Measurements from ENCODE around the gene SARM1. TPM values are rescaled to one million over a fixed set of nuclear protein-coding genes. Genes with fewer than 3 reads are reported as not detected.

Gene SARM1
- total RNA-seq, 1 donor from 2014 or later, result 8.6 TPM

DNA sequence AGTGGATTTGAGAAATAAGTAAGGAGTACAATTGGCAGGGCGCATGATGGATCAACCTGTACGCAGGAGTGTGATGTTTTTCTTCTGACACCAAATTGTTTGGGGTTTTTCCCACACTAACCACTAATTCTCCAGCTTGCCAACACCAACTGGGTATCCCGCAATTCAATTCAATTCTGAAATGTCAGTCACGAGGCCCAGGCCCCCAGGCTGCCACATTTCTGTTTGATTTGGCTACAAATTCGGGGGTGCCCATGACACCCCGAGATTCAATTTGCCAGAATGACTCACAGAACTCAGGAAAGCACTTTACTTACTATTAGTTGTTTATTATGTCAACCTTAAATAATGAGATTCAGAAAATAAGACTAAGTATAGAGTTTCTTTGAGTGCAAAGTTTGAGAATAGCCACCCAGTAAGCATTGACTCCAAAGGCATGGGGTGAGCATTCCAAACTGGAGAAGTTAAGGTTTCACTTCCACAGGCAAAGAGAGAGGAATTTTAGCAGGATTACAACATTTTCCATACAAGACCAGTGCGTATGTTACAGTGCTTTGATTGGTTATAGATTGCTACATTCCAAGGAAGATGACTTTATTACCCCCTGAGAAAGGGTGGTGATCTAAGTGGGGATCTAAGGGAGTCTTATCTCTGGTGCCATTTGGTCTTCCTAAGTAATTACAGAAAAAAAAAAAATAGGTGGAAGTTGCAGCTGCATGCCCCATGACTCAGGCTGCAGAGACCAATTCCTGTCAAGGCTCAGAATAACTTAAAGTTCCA is 23.0 kb downstream of the SARM1 start:
- DNase-seq (ENCODE audit: low read depth), result no peak

DNA sequence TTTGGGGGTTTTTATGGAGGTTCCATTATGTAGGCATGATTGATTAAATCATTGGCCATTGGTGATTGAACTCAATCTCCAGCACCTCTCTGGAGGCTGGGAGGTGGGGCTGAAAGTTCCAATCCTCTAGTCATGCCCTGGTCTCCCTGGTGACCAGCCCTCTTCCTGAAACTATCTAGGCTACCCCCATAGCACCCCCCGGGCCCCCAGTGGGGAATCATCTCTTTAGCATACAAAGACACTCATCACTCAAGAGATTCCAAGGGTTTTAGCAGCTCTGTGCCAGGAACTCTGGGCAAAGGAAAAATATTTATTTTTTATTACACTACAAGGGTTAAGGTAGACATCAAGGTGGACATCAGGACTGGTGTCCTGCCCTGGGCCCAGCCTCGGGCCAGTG is 23.9 kb downstream of the SARM1 start:
- DNase-seq (ENCODE audit: low read depth), result no peak

DNA sequence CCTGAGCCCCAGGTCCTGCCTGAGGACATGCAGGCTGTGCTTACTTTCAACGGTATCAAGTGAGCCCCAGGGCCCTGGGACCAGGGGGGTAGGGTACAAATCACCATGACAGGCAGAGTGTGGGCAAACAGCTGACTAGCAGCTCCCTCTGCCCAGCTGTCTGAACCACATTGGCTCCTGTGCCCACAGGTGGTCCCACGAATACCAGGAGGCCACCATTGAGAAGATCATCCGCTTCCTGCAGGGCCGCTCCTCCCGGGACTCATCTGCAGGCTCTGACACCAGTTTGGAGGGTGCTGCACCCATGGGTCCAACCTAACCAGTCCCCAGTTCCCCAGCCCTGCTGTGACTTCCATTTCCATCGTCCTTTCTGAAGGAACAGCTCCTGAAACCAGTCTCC is 24.5 kb downstream of the SARM1 start:
- DNase-seq (ENCODE audit: low read depth), result peak; percentile 63

DNA sequence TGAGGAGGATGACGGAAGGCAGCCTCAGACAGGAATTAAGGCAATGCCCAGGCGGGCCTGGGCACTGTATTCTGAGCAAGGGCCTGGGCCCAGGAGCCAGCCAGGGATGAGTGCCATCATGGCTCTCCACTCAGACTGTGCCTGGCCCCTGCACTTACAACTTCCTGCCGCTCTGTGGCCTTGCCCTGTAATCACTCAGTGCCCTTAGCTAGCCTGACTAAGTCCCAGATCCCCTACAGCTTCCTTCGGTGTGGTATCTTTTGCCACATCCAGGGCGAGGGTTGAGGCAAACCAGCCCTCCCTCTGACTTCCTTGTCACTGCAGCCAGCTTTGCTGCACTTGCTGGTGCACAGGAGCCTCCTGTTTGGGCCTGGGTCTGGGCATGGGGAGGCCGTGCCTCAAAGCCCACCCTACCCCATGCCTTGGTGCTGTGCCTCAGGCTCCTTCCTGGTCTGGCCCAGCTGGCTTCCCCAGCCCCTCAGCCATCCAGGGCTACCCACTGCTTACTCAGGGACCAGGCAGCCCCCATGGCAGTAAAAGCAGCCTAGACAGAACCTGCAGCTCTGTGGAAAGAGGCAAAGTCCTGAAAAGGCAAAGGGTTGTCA is 25.2 kb downstream of the SARM1 start:
- DNase-seq (ENCODE audit: low read depth), result no peak

DNA sequence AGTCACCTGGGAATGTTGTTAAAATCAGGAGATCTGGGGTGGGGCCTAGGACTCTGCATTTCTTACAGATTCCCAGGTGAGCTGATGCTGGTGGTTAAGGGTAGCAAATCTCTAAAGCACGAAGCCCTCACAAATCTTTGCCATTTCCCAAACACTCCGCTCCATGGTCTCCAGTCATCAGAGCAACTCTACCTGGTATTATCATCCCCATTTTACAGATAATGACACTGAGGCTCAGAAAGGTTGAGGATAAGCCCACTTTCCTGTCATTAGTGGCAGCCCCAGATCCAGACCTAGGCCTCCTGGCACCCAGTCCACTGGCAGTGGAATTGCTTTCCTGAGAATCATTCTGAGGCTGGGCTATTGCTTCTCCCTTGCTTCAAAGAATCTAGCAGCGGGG is 25.8 kb downstream of the SARM1 start:
- DNase-seq (ENCODE audit: low read depth), result no peak

DNA sequence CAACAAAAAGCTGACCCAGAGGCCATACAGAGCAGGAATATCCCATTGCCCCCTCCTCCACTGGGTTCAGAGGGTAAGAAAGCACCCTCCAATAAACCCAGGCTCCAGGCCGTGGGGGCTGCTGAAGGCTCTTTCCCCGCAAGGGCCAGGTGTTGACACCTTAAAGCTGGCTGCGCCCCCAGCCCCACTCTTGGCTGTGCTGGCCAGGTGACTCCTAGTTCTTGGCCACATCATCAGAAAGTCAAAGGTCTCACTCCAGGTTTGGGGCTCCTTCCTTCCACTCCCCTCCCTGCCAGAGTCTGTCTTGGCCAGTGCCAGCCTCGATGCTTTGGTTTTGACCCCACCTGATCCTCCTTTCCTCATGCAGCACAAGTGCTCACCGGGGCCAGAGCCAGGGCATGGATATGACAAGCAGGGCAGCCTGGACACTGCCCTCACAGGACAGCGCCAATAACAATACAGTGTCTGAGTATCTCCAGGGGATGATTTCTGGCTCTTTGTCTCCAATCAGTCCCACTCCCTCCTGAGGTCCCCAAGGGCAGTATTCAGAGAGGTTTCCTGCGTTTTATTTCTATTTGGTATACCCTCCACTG is 26.3 kb downstream of the SARM1 start:
- DNase-seq (ENCODE audit: low read depth), result no peak

DNA sequence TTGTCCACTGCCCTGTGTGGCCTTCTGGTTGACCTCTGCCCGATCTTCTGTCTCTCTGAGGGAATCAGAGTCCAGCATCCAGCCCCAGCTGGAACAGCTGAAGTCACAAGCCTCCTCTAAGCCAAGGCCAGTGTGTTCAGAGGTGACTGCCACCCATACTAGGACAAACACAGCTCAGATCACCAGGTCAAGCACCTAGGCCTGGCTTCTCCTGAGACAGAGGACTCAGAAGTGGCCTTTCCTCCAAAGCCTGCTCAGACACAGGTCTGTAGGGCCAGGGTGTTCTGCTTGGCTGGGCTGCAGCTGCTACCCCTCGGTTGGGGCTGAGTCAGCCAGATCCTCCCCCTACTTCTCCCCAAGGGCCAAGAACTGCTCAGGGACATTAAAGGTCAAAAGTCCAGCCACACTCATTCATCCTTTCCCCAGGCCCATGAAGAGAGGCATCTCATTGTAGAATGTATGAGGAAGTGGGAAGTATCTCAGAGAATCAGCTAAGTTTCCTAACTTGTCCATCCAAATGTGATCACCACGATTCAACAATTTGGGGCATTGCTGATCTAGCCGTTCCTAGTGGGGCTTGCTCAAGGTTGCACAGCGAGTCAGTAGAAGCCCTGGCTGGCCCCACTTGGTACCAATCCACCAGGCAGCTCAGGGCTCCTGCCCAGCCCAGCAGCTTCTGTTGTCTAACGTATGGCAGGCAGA is 26.9 kb downstream of the SARM1 start:
- DNase-seq (ENCODE audit: low read depth), result peak; percentile 42

DNA sequence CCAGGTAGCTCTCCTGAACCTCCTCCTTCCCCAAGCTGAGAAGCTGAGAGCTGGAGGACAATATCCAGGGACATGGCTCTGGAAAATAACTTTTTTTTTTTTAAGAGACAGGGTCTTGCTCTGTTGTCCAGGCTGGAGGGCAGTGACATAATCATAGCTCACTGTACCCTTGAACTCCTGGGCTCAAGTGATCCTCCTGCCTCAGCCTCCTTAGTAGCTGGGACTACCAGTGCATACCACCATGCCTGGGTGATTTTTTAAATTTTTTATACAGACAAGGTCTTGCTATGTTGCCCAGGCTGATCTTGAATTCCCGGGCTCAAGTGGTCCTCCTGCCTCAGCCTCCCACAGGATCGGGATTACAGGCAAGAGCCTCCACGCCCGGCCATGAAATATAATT is 28.3 kb downstream of the SARM1 start:
- no peak for DNase-seq (ENCODE audit: low read depth)

DNA sequence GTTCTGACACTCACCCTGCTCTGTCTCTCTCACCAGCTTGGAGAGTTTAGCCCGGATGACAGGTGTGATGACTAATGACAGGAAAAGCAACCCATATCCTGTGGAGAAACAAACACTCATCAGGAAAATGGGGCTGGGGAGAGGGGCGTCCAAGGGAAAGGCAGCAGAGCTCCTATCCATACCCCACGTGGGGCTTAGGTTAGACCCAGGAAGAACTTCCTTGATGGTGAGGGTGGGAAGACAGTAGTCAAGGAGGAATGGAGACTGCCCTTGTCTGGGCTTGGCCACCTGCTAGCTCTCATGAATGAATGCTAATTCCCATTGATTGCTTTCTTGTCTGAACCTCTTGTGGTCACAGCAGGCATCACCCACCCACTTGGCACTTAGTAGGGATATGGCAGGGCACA is 30.7 kb downstream of the SARM1 start:
- DNase-seq (ENCODE audit: low read depth), result no peak

DNA sequence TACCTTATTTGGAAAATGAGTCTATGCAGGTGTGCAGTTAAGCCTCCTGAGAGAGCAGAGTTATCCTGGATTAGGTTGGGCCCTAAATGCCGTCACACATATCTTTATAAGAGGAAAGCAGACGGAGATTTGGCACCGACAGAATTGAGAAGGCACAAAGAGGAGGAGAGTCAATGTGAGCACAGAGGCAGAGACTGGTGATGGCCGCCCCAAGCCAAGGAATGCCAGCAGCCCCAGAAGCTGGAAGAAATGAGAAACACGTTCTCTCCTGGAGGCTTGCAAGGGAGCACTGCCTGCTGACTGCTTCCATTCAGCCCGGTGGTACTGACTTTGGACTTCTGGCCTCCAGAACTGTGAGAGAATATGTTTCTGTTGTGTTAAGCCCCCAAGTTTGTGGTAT is 31.4 kb downstream of the SARM1 start:
- no peak for DNase-seq (ENCODE audit: low read depth)

DNA sequence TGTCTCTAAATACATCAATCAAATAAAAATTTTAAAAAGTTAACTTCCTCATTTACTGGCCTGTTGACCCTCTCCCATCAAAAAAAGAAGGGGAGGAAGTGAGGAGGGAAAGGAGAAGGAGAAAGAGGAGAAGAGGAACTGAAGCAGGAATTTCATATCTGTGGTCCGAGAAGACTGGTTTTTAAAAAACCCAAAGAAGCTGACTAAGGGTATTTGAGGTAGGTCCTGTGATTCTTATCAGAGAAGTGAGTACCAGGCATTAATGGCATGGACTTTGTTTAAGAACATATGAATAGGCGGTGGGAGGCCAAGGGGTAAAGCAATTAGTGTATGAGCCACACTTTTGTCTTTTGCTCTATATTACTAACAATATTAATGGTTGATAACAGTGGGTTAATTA is 32.5 kb downstream of the SARM1 start:
- DNase-seq (ENCODE audit: low read depth), result no peak

DNA sequence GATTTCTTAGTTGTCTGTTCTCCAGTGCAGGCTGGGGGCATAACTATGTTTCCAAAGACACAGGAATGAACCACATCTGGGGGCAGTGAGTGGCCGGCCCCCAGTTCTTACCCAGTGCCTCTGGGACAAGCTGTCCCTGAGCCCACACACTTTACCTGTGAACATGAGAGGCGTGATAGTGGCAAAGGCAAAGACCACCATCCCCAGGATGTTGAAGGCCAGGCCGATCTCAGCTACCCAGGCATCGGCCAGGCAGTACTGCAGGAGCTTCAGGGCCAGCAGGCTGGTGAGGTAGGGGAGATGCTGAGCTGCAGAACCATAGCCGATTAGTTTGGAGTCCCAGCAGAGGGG is 32.9 kb downstream of the SARM1 start:
- no peak for DNase-seq (ENCODE audit: low read depth)

DNA sequence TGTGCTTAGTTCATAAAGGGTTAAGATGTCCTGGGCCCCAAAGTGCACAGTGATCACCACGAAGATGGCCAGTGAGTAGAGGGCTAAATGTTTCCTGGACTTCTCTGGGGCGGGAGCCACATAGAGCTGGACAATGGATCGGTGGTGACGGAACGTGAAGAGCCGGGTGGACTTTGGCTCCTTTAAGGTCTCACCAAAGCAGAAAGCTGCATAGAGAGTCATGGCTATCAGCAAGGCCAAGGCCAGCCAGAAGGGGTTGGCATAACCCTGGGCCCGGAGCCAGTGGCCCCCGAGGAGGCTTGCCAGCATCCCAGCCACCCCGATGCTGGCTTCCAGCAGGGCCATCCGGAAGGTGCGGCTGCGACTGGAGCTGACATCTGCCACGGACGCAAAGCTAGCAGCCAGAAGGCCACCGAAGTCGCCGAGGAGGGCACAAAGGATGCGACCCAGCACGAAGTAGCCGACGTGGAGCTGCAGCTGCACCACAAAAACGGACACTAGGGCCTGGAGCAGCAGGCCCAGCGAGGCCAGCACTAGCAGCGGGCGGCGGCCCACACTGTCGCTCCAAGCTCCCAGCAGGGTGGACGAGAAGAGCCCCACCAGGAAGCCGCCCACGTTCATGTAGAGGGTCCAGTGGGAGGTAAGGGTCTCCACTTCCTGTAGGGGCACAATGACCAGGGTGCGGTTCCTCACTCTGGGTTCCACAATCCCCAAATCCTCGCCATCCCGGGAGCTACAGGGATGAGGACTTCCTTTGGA is 33.5 kb downstream of the SARM1 start:
- no peak for DNase-seq (ENCODE audit: low read depth)

DNA sequence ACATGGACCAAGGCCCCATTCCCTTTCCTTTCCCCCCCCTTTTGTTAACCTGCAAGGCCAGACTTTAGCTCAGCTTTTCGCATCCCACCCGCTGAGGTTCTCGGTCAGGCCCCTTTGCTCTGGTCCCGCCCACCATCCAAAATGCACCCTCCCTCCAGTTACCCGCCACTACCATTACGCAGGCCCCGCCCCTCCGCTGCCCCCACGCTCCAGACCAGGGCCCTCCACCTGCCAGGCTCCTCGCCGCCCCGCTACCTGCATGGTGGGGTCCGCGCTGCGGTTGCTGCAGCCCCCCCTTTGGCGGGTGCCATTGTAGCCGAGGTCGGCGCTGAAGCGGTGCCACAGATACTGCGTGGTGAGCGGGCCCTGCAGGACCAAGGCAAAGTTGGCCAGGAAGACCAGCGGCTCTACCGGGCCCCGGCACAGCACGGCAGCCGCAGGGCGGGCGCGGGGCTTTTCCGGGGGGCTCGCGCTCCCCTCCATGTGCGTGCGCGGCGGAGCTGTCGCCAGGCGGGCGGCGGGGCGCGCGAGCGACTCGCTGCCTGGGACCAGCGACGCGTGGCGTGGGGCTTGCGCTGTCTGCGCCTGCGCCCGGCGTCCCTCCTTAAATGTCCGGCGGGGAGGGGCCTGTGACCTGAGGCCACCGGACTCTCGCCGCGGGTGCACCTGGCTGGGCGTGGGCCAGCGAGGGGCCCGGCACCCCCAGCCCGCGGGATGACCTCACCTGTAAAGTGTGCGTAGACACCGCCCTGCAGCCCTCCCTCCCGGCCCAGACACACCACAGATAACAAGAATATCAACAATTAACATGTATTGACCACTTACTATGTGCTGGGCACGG is 34.4 kb downstream of the SARM1 start, which contains the start of gene SLC46A1:
SLC46A1 (minus strand) TSS at position 581 of the 841 bp plus-strand sequence; CDS start at position 483, 98 bp downstream.
- no peak for DNase-seq (ENCODE audit: low read depth)

DNA sequence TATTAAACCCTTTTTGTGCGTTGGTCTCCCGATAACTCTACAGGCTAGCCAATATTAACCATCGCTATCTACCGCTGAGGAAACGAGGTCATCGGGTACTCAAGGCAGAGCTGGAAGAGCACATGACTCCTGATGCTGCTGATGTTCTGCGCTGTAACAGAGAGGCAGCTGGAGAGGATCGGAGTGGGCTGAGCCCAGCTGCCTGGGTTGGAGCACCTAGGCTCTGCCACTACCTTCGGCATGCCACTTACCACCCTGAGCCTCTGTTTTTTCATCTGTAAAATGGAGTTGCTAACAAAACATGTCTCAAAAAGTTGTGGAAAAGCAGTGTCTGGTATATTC is 35.0 kb downstream of the SARM1 start:
- DNase-seq (ENCODE audit: low read depth), result no peak

DNA sequence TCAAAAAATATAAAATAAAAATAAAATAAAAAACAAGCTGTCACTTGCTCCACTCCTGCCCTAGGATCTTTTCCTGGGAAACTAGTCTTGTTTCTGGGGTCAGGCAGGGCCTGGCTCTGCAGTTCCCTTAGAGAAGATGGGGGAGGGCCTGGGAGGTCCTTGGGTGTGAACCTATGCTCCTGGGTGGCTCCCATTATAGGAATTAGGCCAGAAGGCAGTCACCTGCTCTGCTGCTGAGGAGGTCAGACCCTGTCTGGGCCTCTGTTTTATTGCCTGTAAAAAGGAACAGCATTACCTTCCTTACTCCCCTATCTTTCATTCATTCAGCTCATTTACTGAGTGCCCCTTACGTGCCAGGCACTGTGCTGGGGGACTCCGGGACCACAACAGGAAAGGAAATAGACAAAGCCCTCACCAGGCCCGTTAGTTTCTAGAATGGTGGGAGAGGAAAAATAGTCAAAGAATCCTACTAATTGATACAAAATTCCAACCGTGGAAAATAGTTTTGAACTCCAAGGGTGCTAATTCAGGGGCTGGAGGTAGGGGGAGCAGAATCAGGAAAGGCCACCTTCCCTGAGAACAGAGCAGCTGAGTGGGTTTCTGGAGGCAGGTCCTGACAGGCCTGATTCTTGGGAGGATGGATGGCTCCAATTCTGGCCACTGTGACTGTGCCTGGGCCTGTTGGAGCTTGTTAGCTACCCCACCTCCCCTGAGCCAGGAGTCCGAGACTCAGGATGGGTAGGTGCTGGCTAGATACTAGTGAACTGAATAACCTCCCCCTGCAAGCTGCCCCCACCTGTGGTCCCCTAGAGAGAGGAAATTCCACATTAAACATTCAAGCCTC is 35.9 kb downstream of the SARM1 start:
- no peak for DNase-seq (ENCODE audit: low read depth)

DNA sequence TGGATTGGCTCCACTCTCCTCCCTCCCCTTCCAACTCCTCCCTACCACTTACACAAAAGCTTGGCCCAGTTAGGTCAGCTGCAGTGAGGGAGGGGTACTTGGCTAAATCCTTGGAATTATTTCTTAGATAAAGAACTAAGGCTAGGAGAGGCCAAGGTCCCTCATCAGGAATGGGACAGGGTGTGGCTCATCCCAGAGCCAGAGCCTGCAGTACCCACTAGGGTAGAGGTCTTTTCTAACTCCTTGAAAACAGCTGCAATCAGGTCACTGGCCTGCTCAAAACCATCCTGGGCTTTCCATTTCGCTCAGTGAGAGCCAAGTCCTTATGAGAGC is 36.4 kb downstream of the SARM1 start:
- DNase-seq (ENCODE audit: low read depth), result no peak

DNA sequence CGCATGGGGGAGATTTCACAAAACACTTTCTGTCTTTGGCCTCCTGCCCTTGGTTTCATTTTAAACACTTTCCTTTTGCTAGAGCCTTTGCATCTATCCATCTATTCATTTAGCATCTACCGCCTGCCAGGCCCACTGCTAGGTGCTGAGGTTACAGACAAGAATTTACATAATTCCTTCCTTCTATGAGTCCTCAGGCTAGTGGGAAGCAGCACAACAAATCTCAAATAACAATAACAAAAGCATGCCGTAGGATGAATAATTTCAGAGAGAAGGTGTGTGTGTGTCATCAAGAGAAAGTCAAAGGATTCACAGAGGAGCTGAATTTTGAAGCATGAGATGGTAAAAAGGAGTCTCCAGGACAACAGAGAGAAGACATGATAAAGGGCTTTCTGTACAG is 40.6 kb downstream of the SARM1 start:
- DNase-seq (ENCODE audit: low read depth), result no peak

DNA sequence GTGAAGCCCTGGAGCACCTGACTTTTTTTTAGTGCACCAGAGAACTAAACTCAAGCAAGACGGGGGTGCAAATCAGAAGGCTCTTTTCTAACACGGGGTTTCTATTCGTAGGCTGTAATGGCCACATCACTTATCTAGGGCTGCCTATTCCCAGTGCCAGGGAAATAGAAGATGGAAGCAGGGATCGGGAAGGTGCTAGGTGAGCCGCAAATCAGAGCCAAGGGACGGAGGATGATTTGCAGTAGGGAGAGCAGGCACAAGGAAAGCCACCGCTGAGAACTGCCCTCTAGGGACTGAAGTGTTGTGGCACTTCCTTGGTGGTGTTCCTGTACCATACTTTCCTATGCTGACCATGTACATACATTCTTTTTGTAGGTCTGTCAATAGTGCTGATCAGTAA is 42.3 kb downstream of the SARM1 start:
- no peak for DNase-seq (ENCODE audit: low read depth)

DNA sequence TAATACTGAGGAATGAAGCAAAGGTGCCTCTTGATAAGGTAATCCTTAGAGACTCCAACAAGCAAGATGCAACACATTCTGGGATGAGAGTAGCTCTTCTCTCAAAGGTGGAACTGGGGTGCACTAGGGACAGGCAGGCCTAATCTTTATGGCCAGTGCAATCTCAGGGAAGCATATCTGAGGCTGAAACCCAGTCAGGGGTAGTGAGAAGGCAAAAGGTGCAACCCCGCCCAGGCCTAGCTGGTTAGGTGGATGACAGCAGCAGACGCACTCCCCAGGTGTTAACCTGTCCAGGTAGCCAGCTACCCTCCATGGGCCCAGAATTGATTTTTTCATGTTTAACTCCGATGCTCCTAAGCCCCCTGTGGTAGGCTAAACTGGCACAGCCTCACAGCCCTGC is 44.4 kb downstream of the SARM1 start:
- DNase-seq (ENCODE audit: low read depth), result no peak
